Chondrocyte (in vitro differentiated cells): ENCODE results near the gene TSEN54. TPM values are rescaled to one million over a fixed set of nuclear protein-coding genes. Genes with fewer than 3 reads are reported as not detected.

Experiments
- DNase-seq: peaks from one replicate; pipeline ENCODE4 v3.0.0; 2021; ENCODE audit warnings: mixed read lengths, low spot score
- H3K27ac Mint-ChIP-seq: one replicate; pipeline ENCODE4 v1.8.0; 2021; ENCODE audit warnings: mild to moderate bottlenecking, moderate library complexity, mixed read lengths; ENCODE audit not compliant: unreplicated experiment
- H3K27me3 Mint-ChIP-seq: 2 replicates; pipeline ENCODE4 v1.8.0; 2021; ENCODE audit warnings: low read depth, mixed read lengths
- H3K36me3 Mint-ChIP-seq: 2 replicates; pipeline ENCODE4 v1.8.0; 2021; ENCODE audit warnings: low read depth, mixed read lengths
- H3K4me1 Mint-ChIP-seq: 2 replicates; pipeline ENCODE4 v1.8.0; 2021; ENCODE audit warnings: low read depth, mild to moderate bottlenecking, mixed read lengths
- H3K4me3 Mint-ChIP-seq: one replicate; pipeline ENCODE4 v1.8.0; 2021; ENCODE audit warnings: mild to moderate bottlenecking, moderate library complexity, mixed read lengths; ENCODE audit not compliant: unreplicated experiment
- H3K9me3 Mint-ChIP-seq: 2 replicates; pipeline ENCODE4 v1.8.0; 2021; ENCODE audit warnings: low read depth, mixed read lengths
- CTCF ChIP-seq: fragments of 200-600 bp; sonication (generic); IDR thresholded peaks from 2 replicates; pipeline ENCODE4 v1.5.0; 2021; ENCODE audit warnings: antibody characterized with exemption, mild to moderate bottlenecking, moderate library complexity
- total RNA-seq: library from RNA; stranded (reverse); gene quantifications from 3 replicates; pipeline ENCODE4 v1.2.1, GENCODE V29; 2021

TSEN54 gene
- total RNA-seq, 1 donor from 2014 or later = 12.2 TPM

GRCh38 chr17:75525806-75526554 lies 9.7 kb downstream of the TSEN54 start:
- Mint-ChIP-seq H3K27ac (no peak overlapping the region), H3K4me3 (peak overlapping the region; percentile 49), H3K36me3 (no peaks in the 10 kb centered on the region), H3K9me3 (no peaks in the 10 kb centered on the region), H3K27me3 (peaks cover 2% of the 10 kb centered on the region), H3K4me1 (peaks cover 4% of the 10 kb centered on the region)
- DNase-seq = no peak
- no peak for TF ChIP-seq CTCF

DNA sequence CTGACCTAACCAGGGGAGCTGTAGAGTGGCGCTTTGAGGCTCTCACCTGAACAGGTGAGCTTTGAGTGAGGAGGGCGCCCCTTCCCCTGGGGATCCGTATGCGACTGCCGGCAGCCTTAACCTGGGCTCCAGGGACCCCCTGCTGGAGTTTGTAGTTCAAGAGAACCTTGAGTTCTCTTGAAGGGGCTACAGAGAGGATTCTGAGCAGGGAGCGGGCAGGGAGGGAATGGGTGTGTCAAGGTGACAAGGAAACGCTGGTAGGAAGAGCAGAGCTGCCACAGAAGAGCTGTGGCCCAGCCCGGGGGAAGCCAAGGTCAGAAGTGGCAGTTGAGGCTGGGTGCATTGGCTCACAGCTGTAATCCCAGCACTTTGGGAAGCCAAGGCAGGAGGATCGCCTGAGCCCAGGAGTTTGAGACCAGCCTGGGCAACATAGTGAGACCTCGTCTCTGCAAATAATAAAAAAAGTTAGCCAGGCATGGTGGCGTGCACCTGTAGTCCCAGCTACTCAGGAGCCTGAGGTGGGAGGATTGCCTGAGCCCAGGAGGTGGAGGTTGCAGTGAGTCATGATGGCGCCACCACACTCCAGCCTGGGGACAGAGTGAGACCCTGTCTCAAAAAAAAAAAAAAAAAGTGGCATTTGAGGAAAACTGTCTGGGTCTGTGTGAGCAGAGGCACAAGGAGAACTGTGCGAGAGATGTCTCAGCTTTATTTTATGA lies 10.4 kb downstream of the TSEN54 start:
- peaks cover 2% of the 10 kb centered on the region for H3K27me3 Mint-ChIP-seq
- DNase-seq = no peak
- no peak for TF ChIP-seq CTCF
- no peaks in the 10 kb centered on the region for H3K36me3 Mint-ChIP-seq
- no peak overlapping the region for H3K27ac Mint-ChIP-seq
- no peaks in the 10 kb centered on the region for H3K9me3 Mint-ChIP-seq
- H3K4me3 Mint-ChIP-seq = peak overlapping the region; percentile 49
- peaks cover 4% of the 10 kb centered on the region for H3K4me1 Mint-ChIP-seq

GRCh38 chr17:75530837-75531720 lies 14.8 kb downstream of the TSEN54 start:
- no peak for TF ChIP-seq CTCF
- peaks cover 4% of the 10 kb centered on the region for H3K4me1 Mint-ChIP-seq
- H3K27ac Mint-ChIP-seq = no peak overlapping the region
- DNase-seq = no peak
- no peak overlapping the region for H3K4me3 Mint-ChIP-seq
- H3K27me3 Mint-ChIP-seq = peaks cover 2% of the 10 kb centered on the region
- no peaks in the 10 kb centered on the region for H3K36me3 Mint-ChIP-seq
- H3K9me3 Mint-ChIP-seq = no peaks in the 10 kb centered on the region

- Mint-ChIP-seq H3K36me3 (no peaks in the 10 kb centered on the region), H3K4me1 (no peaks in the 10 kb centered on the region), H3K27me3 (no peaks in the 10 kb centered on the region), H3K9me3 (no peaks in the 10 kb centered on the region), H3K4me3 (no peak overlapping the region), H3K27ac (no peak overlapping the region)
- TF ChIP-seq CTCF = no peak
- no peak for DNase-seq
These were observed 15.4 kb downstream of the TSEN54 start for GRCh38 chr17:75531721-75532072.

DNA sequence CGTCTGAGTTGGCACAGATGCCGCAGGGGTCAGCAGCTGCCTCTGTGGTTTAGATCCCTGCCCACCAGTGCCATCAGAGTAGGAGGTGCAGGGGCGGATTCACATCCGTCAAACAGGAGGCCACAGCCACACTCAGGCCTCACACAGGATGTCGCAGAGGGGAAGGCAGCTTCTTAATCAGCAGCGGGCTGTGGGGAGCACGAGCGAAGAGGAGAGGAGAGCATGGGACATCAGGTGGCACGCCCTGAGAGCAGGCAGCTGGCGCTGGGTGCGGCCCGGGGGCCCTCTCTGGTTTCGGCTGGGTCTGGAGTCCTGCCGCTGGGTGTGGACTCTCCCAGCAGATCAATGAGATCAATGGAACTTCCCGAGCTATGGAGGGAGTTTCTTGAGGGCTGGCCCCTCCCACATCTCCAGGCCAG lies 18.8 kb downstream of the TSEN54 start:
- Mint-ChIP-seq H3K27me3 (no peaks in the 10 kb centered on the region), H3K9me3 (no peaks in the 10 kb centered on the region), H3K27ac (peak overlapping the region; percentile 59), H3K4me3 (no peak overlapping the region), H3K36me3 (no peaks in the 10 kb centered on the region), H3K4me1 (no peaks in the 10 kb centered on the region)
- DNase-seq = no peak
- TF ChIP-seq CTCF = no peak
